Limb (tissue), 2 donors: ENCODE measurements around the gene ANGPTL4.
"Not testable (repeated sequence)": the region's sequence is repeated elsewhere in the genome, so short reads cannot be mapped to it uniquely, and the experiment has no call there.

Experiments used
- DNase-seq, 2 donors: peaks; one replicate each; pipeline ENCODE4 v3.0.0-alpha.2; 2016; ENCODE audit errors: extremely low spot score in 2 of 2

The ANGPTL4 gene

DNA sequence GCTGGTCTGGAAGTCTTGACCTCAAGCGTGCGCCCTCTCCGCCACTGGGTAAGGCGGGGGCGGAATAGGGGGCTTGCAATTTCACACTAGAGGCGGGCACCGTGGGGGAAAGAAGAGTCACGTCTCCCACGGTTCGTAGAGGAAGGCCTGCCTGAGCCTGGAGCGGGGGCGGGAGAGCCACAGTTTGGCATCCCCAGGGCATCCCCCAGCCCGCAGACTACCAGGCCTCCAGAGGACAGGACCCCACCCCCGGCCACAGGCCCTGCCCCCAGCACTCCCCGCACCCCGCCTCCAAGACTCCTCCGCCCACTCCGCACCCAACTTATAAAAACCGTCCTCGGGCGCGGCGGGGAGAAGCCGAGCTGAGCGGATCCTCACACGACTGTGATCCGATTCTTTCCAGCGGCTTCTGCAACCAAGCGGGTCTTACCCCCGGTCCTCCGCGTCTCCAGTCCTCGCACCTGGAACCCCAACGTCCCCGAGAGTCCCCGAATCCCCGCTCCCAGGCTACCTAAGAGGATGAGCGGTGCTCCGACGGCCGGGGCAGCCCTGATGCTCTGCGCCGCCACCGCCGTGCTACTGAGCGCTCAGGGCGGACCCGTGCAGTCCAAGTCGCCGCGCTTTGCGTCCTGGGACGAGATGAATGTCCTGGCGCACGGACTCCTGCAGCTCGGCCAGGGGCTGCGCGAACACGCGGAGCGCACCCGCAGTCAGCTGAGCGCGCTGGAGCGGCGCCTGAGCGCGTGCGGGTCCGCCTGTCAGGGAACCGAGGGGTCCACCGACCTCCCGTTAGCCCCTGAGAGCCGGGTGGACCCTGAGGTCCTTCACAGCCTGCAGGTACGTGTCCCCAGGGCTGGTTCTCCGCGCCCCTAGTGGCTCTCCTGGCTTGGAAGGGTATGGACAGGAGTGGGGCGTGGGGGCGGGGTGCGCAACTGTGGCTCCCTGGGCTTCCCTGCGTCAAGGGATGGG, at the start of gene ANGPTL4:
ANGPTL4 (plus strand) TSS at position 353 of the 969 bp plus-strand sequence; CDS start at position 520, 167 bp downstream.
- peak in 1 of 2 donors; percentile 78 for DNase-seq

DNA sequence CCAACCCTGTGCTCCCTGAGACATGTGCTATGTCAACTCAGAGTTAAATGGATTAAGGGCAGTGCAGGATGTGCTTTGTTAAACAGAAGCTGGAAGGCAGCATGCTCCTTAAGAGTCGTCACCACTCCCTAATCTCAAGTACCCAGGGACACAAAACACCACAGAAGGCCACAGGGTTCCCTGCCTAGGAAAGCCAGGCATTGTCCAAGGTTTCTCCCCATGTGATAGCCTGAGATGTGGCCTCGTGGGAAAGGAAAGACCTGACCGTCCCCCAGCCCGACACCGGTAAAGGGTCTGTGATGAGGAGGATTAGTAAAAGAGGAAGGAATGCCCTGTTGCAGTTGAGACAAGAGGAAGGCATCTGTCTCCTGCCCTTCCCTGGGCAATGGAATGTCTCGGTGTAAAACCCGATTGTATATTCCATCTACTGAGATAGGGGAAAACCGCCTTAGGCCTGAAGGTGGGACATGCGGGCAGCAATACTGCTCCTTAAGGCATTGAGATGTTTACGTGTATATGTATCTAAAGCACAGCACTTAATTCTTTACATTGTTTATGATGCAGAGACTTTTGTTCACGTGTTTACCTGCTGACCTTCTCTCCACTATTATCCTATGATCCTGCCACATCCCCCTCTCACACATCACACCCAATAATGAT, 48.8 kb upstream of the ANGPTL4 start:
- not testable (repeated sequence) for DNase-seq

GRCh38 chr19:8316351-8317125, 47.4 kb upstream of the ANGPTL4 start:
- DNase-seq = no peak

GRCh38 chr19:8318835-8319234, 45.1 kb upstream of the ANGPTL4 start:
- DNase-seq = not testable (repeated sequence)

- no peak for DNase-seq
These were observed 44.0 kb upstream of the ANGPTL4 start for GRCh38 chr19:8319807-8320520.

DNA sequence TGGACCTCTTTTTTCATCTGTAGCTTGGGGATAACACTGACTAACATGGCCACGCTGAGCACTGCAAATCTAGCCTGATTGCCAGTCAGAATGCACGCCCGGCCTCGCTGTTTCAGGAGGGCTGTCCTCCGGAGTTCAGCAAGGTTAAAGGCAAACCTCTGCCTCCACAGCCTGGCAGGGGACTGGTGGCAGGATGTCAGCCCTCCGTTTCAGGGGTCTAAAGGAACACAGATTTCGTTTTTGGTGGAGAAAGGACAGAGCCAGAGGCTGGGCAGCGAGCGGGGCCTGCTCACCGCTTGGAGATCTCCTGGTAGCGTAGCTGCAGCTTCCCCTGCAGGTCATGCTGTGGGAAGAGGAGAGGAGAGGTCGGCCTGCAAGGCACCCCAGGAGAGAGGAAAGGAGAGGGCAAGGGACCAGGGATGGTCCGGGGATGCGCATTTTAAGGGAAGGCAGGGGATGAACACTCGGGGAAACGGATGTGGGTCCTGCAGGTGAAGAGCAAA, 43.3 kb upstream of the ANGPTL4 start:
- no peak for DNase-seq

DNA sequence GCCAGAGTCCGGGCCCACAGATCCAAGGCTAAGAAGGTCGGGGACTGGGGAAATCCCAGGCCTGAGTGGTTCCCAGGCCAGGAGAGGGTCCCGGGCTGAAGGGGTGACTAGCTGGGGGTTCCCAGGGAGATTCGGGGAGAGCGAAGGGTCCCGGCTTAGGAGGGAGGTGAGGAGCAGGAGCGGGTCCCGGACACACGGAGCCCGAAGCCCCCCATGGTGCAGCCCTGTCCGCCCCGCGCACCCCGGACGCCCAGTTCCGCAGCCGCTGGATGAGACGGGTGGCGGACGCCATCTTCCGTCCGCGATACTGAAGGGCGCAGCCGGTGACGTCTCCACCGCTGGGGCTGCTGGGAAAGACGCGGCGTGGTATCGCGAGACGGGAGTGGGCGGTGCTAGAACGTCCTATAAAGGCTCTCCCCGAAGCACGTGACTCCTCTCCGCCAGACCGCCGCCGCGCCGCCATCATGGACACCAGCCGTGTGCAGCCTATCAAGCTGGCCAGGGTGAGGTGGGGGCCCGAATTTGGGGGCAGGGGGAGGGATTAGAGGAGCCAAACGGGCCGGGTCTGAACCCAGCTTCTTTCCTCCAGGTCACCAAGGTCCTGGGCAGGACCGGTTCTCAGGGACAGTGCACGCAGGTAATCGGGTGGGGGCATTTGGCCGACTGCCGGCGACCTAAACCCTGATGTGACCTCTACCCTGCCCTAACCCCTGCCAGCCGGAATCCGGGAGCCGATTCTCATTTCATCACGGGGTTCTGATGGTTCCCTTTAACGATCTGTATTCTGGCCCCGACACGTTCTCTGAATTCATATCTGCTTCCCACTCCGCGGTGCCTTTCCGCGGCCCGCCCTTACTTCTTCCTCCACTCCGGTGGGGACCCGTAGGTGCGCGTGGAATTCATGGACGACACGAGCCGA, 42.6 kb upstream of the ANGPTL4 start, which contains the start of the genes NDUFA7 and RPS28:
NDUFA7 (minus strand) TSS at position 309 of the 919 bp plus-strand sequence; CDS start at position 292, 17 bp downstream.
RPS28 (plus strand) TSS at position 430 of the 919 bp plus-strand sequence; CDS start at position 465, 35 bp downstream.
- peak; percentile 97 to 99 for DNase-seq

DNA sequence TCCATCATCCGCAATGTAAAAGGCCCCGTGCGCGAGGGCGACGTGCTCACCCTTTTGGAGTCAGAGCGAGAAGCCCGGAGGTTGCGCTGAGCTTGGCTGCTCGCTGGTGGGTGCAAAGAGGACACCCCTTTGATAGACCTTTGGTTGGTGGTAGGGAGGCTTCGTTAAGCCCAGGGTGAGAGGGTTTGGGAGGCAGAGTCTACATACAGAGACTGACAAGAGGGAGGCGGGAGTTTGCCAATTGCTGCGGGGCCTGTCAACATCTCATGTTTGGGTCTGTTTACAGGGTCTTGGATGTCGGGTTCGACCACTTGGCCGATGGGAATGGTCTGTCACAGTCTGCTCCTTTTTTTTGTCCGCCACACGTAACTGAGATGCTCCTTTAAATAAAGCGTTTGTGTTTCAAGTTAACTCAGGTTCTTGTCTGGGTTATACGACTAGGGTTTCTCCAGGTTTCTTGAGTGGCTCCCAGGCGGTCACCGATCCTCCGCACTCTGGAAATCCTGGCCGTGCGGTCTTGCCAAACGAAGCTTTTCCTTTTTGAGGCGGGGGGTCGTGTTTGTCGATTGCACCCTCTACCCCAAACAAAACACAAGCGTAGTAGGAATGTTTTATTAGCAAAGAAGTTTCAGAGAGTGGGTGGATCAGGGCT, 41.8 kb upstream of the ANGPTL4 start:
- DNase-seq = no peak

DNA sequence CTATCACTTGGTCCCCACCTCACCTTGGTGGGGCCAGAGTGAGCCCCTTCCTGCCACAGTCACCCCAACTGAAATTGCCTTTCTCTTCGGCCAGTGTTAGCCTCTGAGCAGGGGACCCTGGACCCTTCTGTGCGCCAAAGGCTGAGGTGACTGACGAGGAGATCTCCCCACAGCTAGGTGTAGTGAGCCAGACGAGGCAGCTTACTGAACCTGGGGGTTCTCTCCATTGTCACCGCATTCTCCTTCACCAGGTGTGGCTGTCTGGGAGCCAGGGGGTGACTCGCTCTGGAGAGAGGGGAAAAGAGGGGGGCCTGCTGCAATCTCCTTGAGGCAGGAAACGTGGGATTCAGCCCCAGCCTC, 41.3 kb upstream of the ANGPTL4 start:
- DNase-seq = no peak

- no peak for DNase-seq
These were observed 40.2 kb upstream of the ANGPTL4 start for GRCh38 chr19:8323781-8324185.

DNA sequence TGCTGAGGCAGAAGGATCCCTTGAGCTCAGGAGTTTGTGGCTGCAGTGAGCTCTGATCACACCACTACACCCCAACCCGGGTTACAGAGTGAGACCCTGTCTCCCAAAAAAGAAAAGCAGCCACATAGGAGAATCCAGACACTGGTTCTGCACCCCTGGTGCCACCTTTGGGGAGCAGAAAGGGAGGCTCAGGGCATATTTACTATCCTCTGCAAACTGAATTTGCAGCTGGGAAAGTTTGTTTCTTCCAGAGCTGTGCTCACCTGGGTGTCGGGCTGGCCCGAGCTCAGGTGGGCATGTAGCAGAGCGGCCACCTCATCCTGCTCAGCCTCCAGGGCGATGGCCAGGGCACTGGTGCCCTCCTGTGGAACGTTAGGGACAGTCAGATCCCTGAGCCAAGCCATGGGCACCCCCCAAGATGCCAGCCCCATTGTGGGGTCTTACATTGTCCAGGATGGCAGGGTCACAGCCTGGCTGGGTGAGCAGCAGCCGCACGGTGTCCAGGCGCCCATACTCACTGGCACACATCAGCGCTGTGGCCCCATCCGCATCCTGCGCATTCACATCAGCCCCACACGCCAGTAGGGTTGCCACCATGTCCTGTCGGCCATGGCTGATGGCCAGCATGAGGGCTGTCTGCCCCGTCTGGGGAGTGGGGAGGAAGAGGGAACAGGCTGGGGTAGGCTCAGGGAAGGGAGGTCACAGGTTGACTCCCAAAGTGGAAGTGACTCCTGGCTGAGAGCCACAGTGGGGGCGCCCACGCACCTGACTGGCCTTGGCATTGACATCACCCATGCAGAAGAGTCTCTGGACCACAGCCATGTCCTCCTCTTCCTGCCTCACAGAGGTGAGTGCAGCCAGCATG, 39.5 kb upstream of the ANGPTL4 start:
- no peak for DNase-seq

DNA sequence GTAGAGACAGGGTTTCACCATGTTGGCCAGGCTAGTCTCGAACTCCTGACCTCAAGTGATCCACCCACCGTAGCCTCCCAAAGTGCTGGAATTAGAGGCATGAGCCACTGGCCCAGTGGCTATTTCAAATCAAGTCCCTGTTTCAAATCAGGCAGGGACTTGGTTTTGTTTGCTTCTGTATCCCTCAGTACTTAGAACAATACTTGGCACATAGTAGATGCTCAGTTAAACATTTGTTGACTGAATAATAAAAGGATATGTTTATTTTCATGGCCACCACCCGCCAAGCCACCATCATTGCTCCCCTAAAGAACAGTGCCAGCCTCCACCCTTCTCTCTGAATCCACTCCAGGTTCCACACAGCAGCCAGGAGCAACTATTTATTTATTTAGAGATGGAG, 38.5 kb upstream of the ANGPTL4 start:
- DNase-seq = no peak

DNA sequence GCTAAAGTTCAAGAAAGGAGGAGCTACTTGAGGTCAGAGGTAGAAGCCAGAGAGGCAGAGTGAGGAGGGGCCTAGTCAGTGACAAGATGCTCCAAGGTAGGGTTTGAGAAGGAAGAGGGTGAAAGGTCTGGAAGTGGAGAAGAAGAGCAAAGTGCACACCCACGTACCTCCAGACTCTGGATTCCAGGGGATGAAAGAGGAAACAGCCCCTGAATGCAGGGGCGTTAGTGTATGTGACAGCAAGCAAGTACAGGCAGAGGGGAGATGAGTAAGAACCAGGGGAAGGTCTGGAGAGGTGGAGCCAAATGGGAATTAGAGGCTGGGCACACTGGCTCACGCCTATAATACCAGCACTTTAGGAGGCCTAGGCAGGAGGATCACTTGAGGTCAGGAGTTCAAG, 34.0 kb upstream of the ANGPTL4 start:
- DNase-seq = no peak

DNA sequence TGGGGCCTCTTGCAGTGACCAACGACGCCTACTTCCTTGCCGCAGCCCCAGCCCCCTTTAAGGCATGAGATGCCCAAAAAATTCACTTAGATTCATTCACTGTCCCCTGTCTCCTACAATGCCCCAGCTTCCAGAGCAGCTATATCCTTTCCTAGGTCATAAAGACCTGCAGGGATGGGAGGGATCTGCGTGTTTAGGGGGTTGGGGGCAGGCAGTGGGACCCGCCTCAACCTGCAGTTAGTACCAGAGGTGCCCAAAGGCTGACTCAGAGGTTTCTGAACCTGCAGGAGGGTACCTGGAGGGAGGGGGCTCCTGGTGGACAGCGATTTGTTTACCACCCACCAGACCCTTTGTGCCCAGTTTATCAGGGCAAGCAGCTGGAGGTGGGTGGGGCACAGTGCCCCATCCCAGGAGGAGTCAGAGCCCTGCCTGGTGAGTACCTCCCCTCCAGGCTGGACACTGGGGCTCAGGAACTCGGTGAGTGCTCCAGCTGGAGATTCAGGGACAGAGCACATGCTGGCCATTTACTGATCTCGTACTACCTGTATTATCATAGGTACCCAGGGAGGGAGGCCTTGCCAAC, 32.6 kb upstream of the ANGPTL4 start:
- DNase-seq = no peak

GRCh38 chr19:8332976-8333766, 30.8 kb upstream of the ANGPTL4 start:
- DNase-seq = no peak

DNA sequence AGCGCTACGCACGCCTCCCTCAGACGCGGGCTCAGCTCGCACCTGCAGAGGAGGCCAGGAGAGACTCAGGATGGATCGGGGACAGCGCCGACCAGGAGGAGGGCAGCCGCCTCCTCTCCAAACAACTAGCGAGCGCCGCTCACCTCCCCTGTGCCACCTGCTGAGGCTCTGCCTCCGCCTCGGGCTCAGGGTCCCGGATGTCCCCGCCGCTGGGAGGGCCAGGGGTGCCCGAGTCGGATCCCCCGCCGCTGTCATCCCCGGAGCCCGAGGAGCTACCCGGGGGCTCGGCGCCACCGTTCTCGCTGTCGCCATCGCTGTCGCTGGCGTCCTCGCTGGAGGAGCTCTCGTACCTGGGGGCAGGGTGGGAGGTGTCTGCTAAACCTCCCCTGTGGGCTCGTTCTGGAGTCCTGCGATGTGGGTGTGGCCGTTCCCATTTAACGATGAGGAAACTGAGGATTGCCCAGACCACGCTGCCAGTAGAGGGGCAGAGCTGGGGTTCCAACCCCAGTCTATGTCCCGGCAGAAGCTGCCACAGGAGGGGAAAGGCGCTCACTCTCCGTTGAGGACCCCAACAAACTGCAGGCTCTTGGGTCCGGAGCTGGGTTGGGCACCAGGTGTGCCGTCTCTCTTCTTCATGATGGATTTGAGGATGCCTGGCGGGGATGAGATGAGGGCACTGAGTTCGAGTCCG, 30.0 kb upstream of the ANGPTL4 start:
- no peak for DNase-seq
